COLO829 (cell line): Measurements from ENCODE around the gene GFRA1.

Source experiments
- DNase-seq: peaks from one replicate; pipeline ENCODE4 v3.0.0; 2012; ENCODE audit warnings: low spot score

GFRA1 gene, protein sequence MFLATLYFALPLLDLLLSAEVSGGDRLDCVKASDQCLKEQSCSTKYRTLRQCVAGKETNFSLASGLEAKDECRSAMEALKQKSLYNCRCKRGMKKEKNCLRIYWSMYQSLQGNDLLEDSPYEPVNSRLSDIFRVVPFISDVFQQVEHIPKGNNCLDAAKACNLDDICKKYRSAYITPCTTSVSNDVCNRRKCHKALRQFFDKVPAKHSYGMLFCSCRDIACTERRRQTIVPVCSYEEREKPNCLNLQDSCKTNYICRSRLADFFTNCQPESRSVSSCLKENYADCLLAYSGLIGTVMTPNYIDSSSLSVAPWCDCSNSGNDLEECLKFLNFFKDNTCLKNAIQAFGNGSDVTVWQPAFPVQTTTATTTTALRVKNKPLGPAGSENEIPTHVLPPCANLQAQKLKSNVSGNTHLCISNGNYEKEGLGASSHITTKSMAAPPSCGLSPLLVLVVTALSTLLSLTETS

DNA sequence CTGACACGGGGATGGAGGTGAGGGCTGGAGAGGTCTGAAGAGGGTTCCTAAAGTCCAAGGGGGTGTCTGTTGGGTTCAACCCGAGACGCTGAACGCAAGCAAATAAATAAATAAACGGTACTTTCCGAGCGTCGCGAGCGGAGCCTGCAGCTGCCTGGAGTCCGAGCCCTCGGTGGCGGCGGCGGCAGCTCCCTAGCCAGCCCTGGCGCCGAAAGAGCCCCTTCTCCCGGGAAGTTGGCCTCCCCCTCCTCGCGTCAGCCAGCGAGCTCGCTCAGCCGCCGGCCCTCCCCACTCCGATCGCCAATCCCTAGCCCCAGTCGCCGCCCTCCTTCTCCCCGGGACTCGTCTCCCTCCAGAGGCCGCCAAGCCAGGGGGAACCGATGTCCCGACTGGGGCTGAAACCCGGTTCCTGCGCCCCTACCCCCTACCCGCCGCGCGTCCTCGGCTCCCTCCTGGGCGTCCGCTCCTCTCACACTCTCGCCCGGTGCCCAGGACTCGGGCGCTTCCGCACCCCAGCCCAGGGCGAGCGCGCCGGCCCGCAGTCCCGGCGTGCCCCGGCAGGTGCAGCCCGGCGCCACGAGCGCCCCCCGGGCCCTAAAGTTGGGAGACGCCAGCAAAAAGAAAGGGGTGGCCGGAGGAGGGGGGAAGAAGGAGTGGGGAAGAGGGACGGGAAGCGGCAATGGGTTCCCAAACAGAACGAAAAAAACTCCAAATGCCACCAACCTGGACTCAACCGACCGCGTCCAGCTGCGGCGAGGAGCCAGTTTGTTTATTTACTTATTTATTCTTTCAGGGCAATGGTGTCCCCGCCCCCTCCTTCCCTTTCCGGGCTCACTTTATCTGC, at the start of gene GFRA1:
TSS of gene GFRA1 (minus strand) at position 767 of the 844 bp plus-strand sequence. CDS start 1,177 bp downstream, outside the sequence.
- DNase-seq: no peak

DNA sequence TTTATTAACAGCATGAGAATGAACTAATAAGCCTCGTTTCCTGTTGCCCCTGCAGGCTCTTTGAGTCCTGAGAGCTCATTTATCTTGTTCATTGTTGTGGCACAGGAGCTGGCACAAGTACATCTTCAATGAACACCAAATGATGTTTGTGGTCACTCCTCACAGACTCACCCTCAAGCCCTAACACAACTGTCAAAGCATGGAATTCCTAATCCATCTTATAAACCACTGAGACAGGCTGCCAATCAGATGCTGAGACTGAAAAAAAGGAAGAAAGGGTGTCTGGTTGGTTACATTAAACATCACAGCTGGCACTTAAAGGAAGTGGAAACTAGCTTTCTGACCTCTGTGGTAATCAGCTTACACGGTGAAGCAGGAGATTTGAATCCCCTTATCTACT, 43.5 kb upstream of the GFRA1 start:
- DNase-seq: no peak

DNA sequence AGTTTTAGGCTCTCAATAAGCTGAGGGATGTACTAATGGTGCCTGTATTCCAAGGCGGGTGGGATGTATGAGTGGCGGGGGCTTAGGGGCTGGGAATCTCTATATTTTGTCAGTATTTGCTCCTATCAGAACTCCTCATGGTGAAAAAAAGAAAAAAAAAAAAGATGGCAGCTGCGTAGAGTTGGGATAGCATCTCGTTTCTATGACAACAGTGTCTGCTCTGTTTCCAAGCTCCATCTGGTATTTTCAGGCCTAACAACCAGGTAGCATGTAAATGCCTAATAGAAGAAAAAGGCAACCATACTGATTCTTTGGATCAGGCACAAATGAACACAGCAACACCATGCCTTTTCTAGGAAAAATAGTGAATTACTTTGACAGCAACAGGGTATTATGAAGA, 39.5 kb upstream of the GFRA1 start:
- no peak for DNase-seq

DNA sequence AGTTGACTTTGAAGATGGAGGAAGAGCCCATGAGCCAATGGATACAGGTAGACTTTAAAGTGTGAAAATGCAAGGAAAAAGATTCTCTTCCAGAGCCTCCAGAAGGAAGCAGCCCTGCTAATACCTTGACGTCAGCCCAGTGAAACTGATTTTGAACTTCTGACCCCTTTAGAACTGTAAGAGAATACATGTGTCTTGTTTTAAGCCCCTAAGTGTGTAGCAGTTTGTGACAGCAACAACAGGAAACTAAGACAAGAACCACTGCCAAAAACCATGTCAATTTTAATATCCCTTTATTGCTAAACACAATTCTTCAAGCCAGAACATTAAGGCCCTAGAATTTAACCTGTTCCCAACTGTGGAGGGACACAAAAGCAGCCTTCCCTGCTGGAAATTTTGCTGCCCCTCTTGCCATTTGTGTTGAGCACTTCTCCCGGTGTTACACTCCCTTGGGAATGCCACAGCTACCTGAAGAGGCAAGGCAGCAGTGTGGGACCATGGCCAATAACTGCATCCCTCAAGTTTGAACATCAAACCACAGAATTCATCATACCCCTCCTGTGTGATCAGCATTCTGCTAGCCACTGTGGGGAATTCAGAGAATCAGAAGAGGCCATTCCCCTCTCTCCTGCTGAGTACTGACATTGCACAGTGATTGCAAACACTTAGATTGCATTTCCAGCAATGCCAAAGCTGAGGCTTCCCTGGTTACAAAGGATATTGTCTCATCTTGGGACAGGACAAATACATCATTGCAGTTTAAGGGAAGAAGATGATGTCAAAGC, 38.9 kb upstream of the GFRA1 start:
- DNase-seq: no peak

DNA sequence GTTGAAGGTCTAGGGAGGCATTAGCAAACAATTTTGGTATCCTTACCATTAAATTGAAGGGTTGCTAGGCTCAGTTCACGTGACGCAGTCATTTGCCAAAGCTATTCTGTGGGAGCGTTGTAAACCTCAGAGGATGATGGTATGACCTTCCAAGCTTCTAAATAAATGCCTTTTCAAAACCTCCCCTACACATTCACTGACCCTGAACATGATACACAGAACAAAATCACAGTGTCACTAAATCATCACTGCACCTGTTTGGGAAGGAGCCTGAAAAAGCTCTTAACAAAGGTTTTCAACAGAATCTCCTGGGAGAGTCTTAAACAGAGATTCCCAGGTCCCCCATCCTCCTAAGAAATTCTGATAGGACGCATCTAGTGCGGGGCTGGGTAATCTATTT, 38.0 kb upstream of the GFRA1 start:
- no peak for DNase-seq

DNA sequence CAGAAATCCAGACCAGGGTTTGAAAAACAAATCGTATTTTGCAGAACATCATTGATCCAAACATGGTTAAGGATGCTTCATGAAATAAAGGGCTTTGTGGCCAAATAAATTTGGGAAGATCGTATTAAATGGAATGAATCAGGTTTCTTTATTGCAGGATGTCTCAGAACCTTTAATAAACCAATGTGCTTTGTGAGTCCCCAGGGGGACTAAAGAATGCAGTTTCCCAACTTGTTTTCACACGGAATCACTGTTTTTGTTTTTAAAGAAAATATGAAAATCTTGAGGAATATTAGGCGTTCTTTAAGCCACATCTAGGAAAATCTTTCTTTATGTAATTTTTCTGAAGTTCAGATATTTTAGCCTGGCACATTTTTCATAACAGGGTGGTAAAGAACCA, 34.4 kb upstream of the GFRA1 start:
- no peak for DNase-seq

DNA sequence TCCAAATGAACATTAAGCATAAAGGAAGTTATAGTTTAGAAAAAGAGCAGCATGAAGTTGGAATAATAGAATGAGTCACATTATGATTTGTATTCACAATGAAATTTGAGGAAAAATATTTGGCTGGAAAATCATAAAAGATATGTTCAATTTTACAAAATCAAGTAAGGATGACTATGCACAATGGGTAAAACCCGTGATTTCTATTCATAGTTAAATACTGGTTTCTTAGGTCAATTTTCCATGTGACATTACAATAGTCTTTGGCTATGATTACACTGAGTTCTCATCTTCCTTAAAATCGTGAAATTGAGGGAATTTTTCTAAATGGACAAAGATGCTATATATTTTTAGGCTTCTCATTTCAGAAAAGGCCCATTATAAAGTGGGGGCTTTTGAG, 33.8 kb upstream of the GFRA1 start:
- DNase-seq: no peak

DNA sequence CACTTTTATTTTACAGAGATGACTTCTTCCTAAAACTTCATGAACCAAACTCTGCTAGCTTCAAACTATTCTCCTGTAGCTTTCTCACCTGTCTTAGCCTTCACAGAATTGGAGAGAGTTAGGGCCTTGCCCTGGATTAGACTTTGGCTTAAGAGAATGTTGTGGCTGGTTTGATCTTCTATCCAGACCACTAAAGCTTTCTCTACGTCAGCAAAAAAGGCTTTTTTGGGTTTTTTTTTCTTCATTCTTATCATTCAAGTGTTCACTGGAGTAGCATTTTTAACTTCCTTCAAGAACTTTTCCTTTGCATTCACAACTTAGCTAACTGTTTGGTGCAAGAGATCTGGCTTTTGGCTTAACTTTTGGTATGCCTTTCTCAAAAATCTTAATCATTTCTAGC, 31.9 kb upstream of the GFRA1 start:
- DNase-seq: no peak

DNA sequence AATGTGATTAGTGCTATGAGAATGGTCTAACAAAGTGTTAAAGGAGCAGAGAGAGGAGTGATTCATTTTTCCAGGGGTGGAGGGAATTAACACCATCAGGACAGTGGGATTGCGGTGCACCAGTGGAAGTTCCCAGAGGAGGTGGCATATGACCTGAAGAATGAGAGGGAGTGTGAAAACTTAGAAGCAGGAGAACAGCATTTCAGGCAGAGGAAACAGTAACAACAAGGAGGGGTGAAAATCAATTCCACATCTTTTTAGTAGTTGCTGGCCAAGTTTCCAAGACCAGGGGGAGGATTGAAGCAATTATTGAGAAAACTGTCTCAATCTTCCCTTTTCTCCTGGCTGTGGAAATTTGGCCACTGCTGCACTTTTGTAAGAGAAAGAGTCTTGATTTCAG, 27.5 kb upstream of the GFRA1 start:
- DNase-seq: no peak

DNA sequence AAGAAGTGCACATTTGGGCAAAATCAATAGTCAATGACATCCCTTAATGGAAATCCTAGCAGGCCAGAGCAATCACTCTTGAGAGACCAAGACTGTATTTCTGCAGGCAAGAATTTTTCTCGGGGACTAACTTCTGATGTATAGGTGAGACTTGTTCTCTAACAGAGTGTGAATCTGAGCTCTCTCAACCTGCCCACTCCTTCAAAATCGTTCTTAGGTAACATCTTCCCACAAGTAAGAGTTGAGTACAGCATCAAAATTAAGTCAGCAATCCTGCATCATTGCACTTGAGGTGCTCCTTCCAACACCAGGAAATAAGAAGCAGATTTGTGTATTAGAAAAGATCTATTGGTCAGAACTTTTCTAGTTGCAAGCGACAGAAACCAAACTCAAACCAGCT, 25.6 kb upstream of the GFRA1 start:
- no peak for DNase-seq

DNA sequence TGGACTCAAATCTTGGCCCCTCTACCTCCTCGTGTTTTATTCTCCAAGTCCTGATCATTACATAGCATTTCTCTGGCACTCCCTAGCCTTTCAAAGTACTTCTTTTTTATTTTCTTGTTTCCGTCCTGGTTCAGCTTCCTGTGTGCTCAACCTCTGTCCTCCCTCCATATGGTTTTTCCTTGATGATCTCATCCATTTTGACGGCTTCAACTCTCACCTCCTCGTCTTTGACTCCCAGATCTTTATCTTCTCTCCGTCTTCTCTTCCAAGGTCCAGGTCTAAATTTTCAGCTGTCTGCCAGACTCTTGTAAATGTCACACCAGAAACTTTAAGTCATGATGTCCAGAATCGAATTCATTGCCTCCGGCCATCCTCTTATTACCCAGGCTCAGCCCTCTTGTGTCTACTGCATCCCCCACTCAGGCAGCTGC, 23.3 kb upstream of the GFRA1 start:
- no peak for DNase-seq

DNA sequence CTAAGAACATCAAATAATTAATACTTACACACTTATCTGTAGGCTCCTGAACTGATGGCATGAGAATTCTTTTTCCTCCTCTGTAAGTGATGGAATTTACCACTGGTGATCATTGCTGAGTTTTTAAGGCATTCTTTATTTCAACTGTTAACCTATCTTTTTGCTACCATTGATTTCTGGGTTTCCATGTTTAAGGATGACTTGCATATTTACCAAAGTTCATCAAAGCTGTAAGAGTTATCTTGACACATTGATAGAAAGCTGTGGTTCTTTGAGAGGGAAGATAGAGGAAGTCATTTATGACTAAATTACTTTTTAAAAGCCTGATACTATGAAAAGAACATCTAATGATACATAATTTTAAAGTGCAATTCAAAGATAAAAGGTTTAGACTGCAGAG, 19.5 kb upstream of the GFRA1 start:
- DNase-seq: no peak

DNA sequence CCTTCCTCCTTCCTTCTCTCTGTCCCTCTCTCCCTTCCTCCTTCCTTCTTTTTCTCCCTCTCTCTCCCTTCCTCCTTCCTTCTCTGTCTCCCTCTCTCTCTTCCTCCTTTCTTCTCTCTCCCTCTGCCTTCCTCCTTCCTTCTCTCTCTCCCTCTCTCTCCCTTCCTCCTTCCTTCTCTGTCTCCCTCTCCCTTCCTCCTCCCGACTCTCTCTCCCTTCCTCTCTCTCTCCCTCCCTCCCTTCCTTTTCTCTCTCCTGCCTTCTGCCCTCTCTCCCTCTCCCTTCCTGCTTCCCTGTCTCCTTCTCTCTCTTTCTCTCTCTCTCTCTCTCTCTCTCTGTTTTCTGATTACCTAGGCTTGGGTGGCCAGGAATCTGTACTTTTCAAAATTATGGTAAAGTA, 16.6 kb upstream of the GFRA1 start:
- DNase-seq: no peak

DNA sequence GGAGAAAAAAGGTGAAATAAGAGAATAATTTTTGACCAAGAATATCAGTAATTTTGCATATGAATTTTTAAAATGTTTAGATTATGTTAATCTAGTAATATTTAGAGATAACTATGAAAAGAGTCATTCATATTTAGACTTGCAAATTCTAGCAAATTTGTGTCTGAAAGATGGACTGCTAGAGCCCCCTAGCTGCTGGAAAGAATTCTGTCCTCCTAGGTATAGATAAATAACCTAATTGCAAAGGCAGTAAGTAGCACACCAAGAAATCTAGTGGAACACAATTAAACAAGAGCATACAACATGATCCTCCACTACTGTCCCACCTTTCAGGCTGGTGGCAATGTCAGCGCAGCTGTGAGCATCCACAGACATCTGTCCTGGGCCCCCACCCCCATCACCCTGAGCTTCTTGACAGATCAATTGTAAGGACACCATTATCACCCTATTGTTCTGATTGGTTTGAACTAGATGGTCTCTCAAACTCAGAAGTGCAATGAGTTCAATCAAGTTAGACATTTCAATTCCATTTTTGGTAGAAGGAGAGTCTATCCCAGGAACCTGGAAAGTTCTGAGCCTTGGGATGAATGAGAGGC, 15.0 kb upstream of the GFRA1 start:
- DNase-seq: no peak

DNA sequence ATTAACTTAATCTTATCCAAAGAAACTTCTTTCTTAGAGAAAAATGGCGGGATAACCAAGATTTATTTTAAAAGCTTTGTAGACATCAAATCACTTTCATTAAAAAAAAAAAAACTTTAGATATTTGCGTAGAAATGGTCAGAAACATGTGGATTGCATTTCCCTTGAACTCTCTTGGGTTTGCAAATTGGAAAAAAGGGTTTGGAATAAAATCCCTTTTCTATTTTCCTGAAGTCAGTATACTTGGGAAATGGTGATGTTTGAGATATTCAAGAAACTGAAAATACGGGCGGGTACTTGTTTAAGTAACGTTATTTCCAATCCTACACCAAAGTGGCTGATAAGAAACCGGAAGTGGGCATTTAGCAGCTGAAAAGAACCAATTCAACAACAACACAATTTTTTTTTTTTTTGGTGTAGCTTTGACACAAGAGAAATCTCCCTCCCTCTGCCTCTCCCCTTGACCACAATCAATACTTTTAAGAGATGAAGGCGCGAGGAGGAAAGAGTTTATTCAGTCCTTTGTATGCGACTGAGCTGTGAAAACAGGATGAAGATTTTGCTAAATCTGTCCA, 13.7 kb upstream of the GFRA1 start:
- no peak for DNase-seq

DNA sequence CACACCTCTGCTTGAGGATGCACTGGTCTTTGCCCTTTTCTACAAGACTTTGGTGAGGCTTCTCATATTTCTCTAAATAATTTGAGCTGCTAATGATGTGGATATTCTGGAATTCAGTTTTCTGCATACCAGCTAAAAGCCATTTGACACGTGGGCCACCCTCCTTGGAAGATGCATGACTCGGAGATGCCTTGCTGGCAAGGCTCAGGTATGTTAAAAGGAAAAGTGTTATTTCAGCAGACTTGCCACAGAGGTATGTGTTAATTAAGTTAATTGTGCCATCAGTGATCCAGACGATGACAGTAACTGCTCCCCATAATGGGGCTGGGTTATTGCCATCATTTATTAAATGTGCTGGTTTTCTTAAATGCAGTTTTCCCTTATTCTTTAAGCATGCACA, 8.8 kb upstream of the GFRA1 start:
- no peak for DNase-seq

DNA sequence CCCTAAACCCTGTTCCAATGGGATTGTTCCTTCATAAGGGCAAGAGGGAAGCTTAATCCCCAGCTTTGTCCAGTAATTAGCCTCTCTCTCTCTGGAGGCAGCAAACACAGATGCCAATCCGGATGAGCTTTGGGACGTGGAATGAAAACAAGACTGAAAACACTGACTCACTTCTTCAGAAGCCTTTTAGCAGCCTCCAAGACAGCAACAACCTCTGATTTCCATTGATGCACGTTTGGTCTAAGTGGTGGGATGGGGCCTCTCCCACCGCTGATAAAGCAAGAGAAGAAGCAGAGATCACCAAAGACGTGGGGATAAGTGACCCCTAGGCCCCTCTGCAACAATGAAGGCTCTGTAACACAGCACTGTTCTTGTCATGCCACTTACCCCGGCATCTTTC, 5.8 kb upstream of the GFRA1 start:
- no peak for DNase-seq

DNA sequence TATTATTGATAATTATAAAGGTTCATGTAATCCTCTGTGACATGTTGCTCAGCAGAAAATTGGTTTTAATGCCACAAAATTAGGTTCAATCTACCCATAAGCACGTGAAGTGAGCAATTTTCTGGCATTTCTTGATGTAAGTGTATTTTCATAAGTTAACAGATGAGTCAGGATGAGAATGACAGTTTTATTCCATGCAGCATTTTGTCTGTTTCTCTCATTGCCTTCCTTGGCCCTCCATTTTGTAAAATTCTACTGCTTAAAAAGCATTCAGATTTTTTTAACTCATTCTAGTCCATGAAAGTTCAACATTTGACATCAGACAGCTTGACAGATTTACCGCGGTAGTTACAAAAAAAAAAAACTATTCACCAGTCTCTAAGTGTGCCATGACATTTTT, 4.0 kb upstream of the GFRA1 start:
- no peak for DNase-seq

DNA sequence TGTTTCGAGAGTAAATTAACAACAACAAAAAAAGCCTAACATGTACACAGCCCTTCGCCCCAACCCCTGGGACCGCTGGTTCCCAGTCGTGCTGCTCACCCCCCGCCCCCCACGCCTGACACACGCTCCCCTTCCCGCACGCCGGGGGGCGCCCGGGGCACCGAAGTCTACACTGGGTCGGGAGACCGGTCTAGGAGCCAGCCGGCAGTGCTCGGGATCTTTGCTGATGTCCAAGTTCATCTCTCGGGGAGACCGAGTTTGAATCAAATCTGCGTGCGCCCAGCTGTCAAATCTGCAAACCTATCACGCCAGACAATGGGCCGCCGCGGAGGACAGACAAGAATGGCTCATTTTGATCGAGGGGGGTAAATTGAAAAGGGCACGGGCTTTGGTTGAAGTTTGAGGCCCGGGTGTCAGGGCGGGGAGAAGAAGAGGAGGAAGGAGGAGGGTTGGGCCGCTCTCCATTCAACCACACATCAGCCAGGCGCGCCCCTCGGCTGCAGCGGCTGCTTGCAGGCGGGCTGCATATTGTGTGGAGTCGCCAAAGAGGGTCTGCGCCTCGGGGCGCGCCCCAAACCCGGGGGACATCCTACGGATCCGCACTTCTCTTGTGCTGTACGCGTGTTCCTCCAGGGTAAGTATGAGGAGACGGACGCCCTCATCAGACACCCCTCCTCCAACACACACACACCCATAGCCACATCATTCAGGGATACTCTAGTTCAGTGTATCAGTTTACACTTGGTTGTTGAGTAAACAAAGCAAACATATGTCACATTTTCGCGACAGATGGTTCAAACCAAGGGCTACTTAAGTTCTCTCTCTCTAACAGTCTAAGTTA, 1.3 kb upstream of the GFRA1 start:
- no peak for DNase-seq

DNA sequence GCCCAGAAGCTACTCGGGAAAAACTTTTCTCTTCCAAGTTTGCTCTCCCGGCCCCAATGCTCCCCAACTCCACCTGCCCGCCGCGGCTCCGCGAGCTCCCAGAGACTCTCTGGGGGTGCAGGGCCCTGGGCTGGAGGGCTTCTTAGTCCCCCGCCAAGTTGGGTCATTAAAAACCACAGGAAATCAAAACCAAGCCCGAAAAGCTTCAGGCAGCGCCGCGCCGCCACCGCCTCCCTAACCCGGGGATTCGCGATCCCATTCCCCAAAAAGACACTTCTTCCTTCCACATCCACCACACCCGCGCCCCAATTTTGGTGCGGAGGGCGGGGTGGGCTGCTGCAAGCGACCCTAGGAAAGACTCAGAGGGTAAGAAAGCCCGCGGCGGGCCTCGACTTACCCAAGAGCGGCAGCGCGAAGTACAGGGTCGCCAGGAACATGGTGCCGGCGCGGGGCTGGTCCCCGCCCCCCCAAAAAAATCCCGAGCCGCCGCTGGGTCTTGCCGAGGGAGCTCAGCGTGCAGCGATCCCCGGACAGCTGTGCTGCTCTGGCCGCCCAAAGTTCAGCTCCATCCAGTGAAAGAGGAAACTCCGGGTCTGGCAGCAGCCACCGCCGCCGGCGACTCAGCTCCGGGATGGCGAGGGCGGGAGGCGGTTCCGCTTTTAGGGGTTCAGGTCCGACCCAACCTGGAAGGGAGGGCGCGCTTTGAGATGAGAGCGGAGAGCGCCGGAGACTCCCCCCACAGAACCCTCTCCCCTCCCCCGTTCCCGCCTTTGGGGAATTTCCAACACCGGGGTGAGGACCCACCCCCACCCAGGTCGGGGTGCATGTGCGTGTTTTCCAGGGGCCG, 1.2 kb downstream of the GFRA1 start:
- DNase-seq: no peak
